HG03442 (cell line): ENCODE measurements around the gene FBRSL1.
"Not testable (repeated sequence)": the region's sequence is repeated elsewhere in the genome, so short reads cannot be mapped to it uniquely, and the experiment has no call there.

ENCODE experiments used
- ATAC-seq: cut with Tn5 transposase; IDR thresholded peaks from one replicate; pipeline ENCODE4 v1.9.1; 2021; ENCODE audit warnings: mild to moderate bottlenecking, moderate library complexity; ENCODE audit not compliant: unreplicated experiment

Gene FBRSL1

GRCh38 chr12:132489602-132490266 lies at the start of gene FBRSL1:
Gene FBRSL1, plus strand, starts transcription at chr12:132490151.
- peak; percentile 44 for ATAC-seq

GRCh38 chr12:132440420-132440819 lies 49.5 kb upstream of the FBRSL1 start:
- not testable (repeated sequence) for ATAC-seq

- no peak for ATAC-seq
Measured at GRCh38 chr12:132441871-132442863, 47.8 kb upstream of the FBRSL1 start.

GRCh38 chr12:132443091-132443490 lies 46.9 kb upstream of the FBRSL1 start:
- no peak for ATAC-seq

GRCh38 chr12:132444283-132444682 lies 45.7 kb upstream of the FBRSL1 start:
- ATAC-seq, result no peak

- ATAC-seq, result peak; percentile 33
Measured at GRCh38 chr12:132444957-132445883, 44.7 kb upstream of the FBRSL1 start.

- no peak for ATAC-seq
Measured at GRCh38 chr12:132445884-132446632, 43.9 kb upstream of the FBRSL1 start.

DNA sequence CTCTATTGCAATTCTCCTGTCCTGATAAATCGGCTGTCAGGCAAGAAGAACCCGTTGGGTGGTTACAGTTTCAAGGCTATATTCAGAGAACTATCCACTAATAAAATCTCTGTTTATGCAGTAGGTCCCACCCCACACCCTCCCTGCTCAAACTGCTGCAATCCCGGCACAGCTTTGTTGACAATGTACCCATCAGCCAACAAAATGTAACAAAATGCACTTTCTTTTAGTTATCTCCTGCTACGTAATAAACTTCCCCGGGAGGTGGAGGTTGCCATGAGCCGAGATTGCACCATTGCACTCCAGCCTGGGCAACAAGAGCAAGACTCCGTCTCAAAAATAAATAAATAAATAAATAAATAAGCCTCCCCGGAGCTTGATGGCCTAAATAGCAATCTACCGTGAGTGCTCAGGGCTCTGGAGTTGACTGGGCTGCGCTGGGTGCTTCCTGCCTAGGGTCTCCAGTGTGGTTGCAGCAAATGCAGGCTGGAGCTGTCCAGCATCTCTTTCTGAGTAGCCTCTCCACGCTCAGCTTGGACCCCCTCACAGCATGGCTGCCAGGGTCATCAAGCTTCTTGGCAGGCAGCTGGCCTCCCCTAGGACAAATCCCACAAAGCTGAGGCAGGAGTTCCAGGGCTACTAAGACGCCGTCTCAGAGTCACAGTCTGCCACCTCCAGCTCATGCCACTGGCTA lies 43.2 kb upstream of the FBRSL1 start:
- no peak for ATAC-seq

DNA sequence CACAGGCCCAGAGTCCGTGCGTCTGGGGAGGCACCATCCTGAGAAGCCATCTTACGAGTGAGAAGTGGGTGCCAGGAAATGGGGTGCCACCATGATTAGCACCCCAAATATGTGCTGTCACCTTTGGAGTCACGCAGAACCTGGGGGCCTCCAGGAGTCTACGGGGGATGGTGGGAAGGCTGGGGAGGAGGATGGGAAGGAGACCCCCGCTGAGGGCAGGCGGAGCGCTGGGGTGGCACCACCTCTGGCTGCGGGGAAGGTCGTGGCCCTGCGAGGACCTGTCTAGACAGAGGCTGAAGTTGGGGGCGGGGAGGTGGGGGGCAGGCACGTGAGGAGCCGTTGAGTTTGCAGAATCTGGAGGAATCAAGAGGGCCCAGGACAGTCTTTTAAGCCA lies 42.6 kb upstream of the FBRSL1 start:
- no peak for ATAC-seq

DNA sequence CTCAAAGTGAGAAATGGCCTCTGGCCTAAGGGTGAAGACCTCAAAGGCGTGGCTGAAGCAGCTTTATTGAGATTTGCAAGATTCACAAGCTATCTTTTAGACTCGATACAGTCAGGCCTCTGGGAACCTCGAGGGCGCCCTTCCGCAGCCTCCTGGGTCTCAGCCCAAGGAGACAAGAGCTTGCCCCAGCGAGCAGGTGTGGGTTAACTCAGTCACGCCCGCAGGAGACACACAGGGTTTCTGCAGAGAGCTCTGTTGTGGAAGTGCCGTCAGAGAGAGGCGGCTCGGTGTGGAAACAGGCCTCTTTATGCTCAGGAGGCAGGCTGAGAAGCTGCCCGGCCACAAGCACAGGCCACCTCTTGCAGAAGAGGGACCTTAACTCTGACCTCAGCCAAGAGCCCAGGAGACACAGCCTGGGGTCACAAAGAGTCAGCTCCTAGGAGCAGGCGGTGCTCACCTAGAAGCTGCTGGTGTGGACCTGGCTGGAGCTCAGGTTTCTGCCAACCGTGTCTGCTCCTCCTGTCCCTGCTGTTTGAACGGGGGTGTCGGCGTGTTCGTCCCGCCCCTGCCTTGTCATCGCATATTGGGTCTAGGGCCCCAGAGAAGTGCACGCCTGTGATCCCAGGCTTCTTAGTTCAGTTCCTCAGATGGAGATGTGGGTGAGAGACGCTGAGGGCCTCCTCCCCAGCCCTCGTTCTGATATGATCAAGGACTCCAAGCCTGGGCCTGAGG lies 42.1 kb upstream of the FBRSL1 start:
- ATAC-seq, result no peak

DNA sequence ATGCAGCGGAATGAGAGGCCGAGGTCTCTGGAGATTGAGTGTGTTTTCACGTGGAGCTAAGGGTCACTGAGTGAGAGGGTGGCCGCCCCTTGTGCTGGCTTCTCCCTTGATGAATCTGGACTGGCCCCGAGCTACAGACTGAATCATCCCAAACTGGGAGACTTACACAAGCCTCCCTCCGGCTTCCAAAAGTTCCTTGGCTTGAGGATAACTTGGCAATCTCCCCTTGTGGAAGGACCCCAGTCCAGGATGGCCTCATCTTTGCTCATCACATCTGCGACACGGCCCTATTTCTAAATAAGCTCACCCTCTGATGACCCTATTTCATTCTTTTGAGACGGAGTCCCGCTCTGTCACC lies 41.5 kb upstream of the FBRSL1 start:
- no peak for ATAC-seq

DNA sequence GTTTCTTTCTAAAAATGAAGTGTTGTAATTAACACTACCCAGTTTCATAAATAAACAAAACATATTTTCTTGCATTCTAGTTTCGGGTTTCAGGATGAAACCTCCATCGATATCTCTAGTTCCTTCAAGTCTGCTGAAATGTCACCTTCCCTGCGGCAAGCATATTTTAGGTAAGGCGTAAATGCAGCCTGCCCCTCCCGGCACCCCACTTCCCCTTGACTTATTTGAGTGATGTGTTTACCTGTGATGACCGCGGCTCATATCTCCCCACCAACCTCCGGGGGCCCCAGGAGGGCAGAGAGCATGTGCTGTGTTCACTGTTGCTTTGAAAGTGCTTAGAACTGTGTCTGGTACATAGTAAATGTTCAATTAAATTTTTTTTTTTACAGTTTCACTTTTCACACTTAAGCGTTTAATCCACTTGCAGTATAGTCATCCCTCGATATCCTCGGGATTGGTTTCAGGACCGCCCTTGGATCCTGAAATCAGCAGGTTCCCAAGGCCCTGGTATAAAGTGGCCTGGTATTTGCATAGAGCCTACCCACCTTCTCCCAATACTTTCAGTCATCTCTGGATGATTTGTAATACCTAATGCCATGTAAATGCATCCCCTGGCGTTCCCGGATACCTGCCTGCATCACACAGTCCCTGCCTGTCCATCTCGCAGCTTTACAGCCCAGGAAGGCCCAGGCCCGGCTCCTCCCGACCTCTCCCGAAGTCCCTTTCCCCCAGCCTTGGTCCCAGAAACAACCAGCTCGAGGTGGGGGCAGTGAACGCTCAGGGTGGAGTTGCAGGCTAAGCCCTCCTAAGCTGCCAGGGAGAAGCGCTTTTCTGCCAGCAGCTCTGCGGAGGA lies 40.2 kb upstream of the FBRSL1 start:
- ATAC-seq, result peak; percentile 64

- no peak for ATAC-seq
Measured at GRCh38 chr12:132450418-132451171, 39.4 kb upstream of the FBRSL1 start.

DNA sequence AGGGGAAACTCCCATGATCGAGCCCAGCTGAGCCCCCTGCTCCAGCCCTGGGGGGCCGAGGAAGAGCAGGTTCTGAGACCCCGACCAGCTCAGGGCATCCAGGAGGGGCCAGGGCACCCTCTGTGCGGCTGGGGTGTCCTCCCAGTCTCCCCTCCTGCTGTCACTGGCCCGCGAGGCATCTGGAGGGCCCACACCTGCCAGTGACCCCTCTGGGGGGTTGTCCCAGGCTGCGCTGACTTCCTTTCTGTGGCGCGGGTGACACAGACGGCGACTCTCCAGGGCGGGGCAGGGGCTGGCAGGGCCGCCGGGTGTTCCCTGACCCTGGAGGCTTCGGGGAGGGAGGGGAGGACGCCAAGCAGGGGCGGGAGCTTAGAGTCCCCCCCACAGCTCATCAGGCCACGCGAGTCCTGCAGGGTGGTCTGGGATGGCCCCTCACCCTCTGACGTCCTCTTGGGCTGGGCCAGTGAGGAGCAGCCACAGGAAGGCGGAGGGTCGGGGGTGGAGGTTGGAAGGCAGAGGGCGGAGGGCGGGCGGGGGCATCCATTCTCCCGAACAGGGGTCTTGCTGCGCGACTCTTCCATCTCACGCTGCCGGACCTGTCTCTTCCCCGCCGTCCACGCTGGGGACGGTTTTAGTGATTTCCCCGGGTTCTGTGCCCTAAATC lies 38.6 kb upstream of the FBRSL1 start:
- ATAC-seq, result no peak

- no peak for ATAC-seq
Measured at GRCh38 chr12:132451836-132452195, 38.1 kb upstream of the FBRSL1 start.

GRCh38 chr12:132452596-132453350 lies 37.2 kb upstream of the FBRSL1 start:
- ATAC-seq, result no peak
